HG02852 (cell line): ENCODE results near the gene SLC35D2.
"Not testable (repeated sequence)": the region's sequence is repeated elsewhere in the genome, so short reads cannot be mapped to it uniquely, and the experiment has no call there.

Experiments used
- ATAC-seq: cut with Tn5 transposase; IDR thresholded peaks from one replicate; pipeline ENCODE4 v1.9.1; 2021; ENCODE audit warnings: mild to moderate bottlenecking, moderate library complexity; ENCODE audit not compliant: unreplicated experiment

Gene SLC35D2

GRCh38 chr9:96317335-96317980 is 66.1 kb downstream of the SLC35D2 start:
- ATAC-seq, result no peak

- ATAC-seq, result no peak
Observed at GRCh38 chr9:96309850-96310249, 73.7 kb downstream of the SLC35D2 start.

DNA sequence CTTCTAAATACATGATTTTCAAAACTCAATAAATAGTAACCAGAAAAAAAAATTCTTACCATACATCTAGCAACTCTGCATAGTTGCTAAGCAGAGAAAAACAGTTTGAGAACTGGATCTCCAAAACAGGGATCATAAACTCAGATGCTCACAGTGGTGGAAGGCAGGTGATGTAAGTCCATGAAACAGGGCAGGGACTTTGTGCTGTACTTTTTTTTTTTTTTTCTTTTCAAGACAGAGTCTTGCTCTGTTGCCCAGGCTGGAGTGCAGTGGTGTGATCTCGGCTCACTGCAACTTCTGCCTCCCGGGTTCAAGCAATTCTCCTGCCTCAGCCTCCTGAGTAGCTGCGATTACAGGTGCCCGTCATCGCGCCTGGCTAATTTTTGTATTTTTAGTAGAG is 76.6 kb downstream of the SLC35D2 start:
- not testable (repeated sequence) for ATAC-seq

- no peak for ATAC-seq
Observed at GRCh38 chr9:96305171-96305570, 78.3 kb downstream of the SLC35D2 start.

- ATAC-seq, result no peak
Observed at GRCh38 chr9:96304230-96304629, 79.3 kb downstream of the SLC35D2 start.

DNA sequence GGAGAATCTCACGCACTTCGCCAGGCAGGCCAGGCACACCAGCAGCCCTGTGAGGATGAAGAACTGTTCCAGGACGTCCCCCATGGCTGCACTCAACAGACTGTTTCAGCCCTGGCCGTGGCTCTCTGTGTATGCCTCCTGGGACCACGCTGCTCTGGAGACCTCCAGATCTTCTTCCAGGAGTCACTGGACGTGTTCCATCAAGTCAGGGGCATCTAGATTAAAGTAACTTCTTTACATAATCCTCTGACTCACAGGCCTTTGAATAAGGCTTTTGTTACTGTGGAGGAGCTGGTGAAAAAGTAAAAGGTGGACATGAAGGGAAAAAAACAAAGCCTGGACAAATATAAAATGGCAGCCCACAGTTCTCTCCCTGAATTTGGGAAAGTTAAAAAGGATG is 81.5 kb downstream of the SLC35D2 start, which contains the start of gene HSD17B3:
HSD17B3 (minus strand) TSS at position 156 of the 400 bp plus-strand sequence; CDS start at position 84, 72 bp downstream.
- no peak for ATAC-seq

DNA sequence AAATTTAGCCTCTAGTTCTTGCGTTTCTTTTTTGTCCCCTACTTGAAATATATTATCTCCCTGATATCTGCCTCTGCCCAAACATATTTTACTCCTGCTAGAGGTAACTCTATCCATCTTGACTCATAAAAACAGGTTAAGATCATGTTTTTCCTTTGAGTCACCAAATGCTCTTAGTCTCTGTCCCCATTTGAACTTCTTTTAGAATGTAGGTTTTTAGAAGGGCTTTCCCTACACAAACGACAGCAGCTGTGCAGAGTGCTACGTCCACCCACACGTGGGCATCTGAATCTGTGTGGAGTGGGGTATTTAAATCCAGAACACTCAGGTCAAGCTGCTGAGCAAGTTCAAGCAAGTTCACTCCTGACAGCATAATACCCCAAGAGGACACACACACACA is 83.7 kb downstream of the SLC35D2 start:
- no peak for ATAC-seq

DNA sequence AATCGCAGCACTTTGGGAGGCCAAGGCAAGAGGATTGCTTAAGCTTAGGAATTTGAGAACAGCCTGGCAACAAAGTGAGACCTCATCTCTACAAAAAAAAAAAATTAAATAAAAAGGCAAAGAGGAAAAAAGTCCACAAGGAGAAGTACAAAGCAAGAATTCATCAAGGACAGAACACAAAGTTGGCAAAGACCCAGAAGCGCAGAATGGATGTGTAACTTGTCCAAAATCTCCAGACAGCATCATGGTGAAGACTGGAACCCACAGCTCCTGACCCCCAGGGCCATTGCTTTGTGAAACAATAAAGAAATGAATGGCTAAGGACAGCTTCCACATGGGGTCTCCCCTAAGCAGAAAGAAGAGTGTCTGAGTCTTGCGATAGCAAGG is 89.4 kb downstream of the SLC35D2 start:
- no peak for ATAC-seq

- no peak for ATAC-seq
Observed at GRCh38 chr9:96293498-96294158, 89.9 kb downstream of the SLC35D2 start.

DNA sequence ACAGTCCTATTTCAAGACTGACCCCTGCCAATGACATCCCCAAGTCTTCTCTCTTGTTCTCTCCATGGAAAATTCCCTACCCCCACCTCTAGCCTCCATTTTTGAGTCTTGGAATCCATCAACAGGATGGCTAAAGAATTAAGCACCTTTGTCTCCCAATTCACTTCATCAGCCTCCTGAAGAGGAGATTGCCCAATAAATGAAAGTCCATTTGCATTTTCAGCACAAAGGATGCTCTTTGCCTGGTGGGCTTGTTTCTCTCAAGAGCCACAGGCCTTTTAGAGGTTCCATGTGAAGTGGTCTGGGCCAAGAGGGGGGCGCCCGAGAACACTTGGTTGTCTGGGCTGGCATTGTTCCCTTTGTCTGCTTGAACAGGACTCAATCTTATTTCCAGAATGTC is 94.1 kb downstream of the SLC35D2 start:
- ATAC-seq, result no peak

DNA sequence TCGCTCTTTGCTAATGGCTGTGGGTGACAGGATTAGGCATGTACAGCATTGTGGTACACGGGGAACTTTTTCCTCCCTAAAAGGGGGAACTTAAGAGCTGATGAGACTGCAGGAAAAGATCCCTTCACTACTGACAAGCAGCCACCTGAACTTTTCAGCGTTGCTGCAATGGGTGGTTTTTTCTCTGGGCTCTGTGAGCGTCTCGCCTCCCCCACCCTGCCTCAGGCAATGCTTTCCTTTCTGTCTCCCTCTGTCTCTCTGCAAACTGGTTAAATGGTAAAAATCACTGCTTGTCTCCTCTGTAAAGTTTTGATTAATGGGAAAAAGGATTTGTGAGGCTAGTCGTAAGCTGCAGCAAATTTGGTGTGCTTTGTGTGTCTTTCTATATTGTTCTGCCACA is 101.9 kb downstream of the SLC35D2 start:
- ATAC-seq, result no peak

GRCh38 chr9:96279932-96280331 is 103.6 kb downstream of the SLC35D2 start:
- no peak for ATAC-seq

GRCh38 chr9:96274939-96275338 is 108.6 kb downstream of the SLC35D2 start:
- ATAC-seq, result no peak
